ENCODE results near the gene PRDM2.

The PRDM2 gene

GRCh38 chr1:13865851-13866250, 165.9 kb downstream of the PRDM2 start:
- DNase-seq = no peak

GRCh38 chr1:13867603-13868002, 167.6 kb downstream of the PRDM2 start:
- no peak for DNase-seq

GRCh38 chr1:13869172-13869797, 169.3 kb downstream of the PRDM2 start:
- DNase-seq = no peak

GRCh38 chr1:13871413-13871812, 171.4 kb downstream of the PRDM2 start:
- DNase-seq = no peak

GRCh38 chr1:13871886-13872285, 171.9 kb downstream of the PRDM2 start:
- DNase-seq = no peak

- no peak for DNase-seq
Observed at GRCh38 chr1:13873032-13873431, 173.0 kb downstream of the PRDM2 start.
